NCI-H1930 (cell line): ENCODE data around the gene PANX2.
"Not testable (repeated sequence)": the region's sequence is repeated elsewhere in the genome, so short reads cannot be mapped to it uniquely, and the experiment has no call there.

Experiments
- DNase-seq, 2 experiments: peaks; one replicate each; lab custom pipeline; 2025; lab: John Stamatoyannopoulos, UW

PANX2 gene

DNA sequence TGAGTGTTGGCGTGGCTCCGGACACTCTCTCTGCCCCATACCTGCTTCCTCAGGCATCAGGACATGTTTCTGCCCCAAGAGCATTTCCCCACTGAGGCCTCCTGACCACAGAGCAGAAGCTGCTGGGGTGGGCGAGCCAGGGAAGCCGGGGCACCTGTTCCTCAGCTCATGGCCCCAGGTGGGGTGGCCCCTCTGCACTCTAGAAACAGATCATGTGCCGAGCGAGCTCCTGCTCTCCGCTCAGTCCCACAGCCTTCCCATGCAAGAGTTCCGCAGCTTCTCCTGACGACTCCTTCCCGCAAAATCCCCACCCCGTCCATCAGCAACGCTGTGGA is 22.4 kb upstream of the PANX2 start:
- DNase-seq, result no peak

DNA sequence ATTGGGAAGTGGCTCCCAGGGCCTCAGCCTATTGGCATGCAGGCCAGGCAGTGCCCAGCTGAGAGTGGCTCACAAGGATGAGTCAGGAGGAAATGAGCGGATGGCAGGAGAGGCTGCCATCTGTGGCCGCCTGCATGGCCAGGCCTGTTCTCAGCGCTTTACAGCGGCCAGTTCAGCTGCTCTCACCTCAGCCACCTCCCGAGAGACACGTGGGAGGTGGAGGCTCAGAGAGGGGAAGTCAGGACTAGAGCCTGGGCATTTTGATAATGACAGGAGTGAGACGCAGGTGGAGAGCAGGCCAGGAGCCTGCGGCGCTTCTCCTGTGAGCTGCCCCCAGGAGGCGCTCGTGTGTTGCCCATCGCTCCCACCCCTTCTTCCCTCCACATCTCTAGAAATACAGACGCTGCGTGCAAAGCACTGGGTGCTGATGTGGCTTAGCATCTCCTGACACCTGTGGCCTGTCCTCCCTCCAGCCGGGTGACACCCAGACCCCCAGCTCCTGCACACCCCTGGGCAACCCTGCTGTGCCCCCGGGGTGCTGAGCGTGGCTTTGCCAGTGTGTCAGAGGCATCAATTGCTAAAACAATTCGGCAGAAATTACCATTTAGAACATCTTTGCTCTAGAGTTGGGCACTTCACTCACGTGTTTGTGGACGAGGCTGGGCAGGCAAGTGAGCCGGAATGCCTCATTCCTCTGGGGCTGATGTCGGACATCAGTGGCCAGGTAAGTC is 21.4 kb upstream of the PANX2 start:
- DNase-seq, result no peak

DNA sequence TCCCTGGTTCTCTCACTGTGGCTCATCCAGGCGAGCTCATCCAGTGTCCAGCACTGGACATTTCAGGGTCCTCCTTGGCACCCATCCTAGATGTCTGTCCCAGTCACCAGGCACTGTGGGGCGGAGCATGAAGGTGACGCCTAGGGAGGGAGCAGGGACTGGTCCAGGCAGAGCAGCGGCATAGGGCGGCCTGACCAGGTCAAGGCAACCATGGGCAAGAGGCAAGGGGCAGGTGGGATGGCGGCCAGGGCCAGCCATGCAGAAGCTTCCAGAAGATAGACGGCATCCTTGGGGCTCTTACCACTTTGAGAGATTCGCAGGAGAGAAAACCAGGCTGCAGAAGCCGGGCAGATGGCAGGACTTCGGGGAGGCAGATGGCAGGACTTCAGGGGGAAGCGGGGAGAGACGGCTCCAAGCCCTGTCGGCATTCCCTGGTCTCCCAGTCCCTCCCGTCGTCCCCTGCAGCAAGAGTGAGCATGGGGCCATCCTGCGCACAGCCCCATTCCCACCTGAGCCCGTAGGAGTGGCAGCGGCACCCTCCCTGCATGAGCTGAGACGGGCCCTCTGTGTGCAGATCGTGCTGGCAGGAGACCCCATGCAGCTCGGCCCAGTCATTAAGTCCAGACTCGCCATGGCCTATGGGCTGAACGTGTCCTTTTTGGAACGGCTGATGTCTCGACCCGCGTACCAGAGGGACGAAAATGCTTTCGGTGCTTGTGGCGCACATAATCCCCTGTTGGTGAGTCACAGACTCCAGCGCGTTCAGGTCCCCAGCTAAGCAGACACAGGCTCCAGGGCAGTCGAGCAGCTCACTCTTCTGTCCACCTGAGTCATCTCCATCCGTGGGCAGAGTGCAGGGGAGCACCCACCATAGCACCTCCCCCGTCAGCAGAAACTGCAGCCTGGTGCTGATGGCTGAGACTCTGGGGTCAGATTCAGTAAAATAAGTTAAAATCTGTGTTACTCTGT is 20.1 kb upstream of the PANX2 start:
- no peak for DNase-seq

DNA sequence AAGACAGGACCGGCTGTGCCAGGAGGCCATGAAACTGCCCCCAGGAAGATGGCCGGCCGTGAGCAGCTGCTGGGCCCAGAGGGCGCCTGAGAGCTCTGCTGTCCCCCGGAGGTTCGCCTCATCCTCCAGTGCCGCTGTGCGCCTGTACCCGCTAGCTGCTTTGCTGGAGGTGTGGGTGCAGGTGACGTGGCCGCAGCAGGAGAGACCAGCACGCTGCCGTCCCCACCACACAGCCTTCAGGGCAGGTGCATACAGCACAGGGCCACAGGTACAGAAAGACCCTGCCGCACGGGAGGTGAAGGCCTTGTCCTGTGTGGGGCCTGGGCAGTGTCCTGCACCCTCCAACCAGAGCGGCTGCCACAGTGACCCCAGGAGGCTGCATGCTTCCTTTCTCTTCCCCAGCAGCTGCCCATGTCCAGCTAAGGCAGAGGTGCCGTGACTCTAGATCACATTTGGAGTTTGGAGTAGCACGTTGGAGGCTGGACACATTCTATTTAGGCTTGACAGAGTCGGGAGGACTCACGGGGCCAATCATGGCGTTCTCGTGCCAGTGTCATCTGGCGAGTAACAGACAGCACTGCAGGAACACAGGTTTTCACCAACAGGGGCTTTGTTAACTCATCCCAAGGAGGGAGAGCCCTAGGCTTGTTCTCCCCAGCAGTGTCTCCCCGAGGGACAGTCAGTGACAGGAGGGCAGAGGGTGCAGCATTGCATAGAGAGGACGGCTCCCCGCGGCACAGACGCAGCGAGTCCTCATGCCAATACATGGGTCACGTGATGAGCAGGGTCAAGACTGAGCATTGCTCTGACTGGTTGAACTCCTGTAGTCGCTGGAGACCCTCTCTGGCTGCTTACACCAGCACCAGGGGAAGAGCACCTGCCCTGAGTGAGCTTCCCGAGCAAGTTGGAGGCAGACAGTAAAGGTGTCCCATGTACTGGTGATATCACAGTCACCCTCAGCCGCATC is 18.7 kb upstream of the PANX2 start:
- DNase-seq, result no peak

DNA sequence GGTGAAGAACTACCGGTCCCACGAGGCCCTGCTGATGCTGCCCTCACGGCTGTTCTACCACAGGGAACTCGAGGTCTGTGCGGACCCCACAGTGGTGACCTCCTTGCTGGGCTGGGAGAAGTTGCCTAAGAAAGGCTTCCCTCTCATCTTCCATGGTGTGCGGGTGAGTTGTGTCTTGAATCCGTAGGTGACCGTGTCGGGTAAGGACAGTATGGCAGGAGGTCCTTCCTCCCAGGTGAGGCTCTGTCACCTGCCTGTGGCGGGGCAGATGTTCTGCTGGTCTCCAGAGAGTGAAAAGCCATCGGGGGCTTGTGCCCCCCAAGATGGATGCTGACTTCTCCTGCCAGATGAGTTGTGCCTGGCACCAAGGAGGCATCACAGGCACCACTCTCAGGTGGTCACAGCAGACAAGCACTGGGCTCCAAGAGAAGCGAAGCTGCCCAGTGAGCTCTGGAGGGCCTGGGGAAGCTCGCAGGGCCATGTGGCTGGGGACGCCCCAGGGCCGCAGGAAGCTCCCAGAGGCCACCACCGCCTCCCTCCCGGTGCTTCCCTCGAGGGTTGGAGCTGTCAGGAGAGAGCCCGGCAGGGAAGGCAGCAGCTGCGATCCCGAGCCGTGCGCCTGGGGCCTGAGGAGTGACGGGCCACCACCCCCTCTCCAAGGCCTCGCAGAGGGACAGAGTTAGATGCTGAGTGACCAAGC is 17.3 kb upstream of the PANX2 start:
- no peak for DNase-seq

DNA sequence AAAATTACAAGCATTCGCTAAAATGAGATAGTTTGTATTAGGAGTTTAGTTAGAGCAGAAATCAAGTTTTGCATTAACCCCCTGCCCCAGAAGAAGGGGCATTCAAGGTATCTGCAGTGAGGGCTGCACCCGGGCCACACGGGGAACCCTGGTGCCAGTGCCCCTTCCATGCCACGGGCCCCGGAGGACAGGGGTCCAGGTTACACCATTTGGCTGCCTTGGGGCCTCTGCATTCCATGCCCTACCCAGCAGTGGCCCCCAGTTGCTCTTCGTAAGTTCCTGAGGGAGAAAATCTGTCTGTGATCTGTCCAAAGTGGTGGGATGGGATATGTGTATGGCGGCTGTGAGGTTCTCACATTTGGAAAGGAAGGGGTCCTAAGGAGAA is 16.8 kb upstream of the PANX2 start:
- DNase-seq, result no peak

DNA sequence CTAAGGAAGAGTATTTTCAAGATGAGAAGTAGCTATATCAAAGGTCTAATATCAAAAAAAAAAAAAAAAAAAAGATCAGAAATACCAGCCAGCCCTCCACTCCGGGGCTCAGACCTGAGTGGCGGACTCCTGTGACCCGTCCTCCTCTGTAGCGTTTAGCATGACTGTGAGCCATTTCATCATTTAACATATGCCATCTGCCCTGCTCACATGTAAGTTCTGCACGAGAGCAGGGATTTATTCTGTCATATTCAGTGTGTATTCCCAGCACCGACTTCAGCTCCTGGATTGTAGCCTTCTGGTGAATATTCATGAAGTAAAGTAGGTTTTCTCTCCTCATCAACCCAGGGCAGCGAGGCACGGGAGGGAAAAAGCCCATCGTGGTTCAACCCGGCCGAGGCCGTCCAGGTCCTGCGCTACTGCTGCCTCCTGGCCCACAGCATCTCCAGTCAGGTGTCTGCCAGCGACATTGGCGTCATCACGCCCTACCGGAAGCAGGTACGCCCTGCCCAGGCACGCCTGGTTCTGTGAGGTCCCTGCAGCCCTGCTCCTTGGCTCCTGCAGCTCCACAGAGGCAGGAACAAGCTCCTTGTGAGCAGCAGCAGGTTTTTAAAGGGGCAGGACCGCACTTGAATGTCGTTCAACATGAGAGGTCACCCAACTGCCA is 12.7 kb upstream of the PANX2 start:
- no peak for DNase-seq

DNA sequence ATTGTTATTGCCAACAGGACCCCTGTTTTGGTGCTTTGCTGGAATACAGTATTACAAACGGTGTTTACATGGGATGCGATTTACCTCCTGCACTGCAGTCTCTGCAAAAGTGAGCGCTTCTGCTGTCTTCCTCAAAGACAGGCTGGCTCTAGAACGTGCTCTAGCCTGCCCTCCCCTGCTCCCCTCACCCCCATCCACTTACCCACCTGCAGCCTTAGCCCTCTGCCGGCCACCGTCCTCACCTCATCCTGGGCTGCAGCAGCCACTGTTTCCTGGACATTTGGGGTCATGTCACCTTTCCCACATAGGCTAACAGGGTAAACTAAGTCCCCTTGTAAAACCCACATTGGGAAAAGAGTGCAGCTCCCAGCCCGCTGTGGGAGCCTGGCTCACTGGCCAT is 9.6 kb upstream of the PANX2 start:
- no peak for DNase-seq

DNA sequence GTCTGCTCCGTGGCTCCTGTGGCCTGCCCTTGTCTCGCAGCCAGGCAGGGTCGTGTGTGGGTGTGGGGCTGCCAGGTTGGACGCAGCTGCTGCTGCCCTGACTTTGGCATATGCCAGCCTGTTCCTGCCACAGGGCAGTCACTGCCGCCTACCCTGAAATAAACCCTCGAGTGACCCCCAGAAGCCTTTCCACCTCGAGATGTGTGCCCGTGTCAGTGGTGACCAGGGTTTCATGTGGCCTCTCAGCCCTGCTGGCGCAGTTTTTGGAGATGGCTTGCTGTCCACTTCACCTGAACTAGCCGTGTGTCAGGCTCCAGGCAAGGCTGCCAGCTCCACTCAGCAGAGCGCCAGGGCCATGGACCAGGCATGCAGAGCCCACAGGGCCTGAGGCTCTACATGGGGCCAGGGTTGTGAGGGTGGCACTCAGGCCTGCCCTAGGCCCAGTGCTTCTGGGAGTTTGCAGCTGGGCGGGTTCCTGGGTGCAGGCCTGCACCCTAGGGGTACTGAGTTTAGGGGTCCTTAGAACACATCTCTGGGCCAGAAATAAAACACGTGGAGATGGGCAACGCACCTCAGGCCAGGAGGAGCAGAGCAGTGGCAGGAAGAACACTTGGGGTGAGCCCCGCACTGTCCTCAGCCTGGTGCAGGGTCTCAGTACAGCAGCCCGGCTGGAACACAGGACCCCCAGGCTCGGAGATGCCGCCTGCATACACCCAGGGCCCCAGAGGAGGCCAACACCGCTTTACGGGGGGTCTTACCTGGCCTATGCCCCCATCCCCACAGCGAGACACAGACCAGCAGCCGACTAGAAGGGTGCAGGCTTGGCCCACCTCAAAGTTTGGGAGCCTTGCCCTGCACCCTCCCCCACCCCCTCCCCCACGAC is 8.8 kb upstream of the PANX2 start:
- DNase-seq, result no peak

DNA sequence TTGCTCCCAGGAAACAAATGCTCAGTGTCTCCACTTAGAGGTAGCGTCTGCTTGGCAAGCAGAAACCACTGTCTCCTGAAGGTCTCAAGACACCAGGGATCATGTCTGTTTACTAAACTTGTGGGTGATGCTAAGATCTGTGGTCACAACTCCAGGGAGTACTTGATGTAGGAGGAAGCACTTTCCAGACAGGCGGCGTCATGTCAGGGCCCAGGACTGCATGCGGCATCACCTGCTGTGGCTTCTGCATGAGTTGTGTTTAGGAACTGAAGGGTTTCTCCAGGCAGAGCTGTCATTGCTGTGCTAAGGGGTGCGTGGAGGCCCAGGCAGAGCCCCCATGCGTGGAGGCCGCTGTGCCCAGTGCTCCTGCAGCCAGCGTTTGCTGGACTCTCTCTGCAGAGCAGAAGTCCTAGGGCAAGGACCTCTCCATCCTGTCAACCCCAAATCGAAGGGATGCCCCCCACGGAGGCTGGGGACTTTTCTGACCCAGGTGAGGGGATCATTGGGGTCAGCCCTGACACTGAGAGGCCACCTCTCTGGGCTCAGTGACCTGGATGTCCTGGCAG is 8.1 kb upstream of the PANX2 start:
- no peak for DNase-seq

DNA sequence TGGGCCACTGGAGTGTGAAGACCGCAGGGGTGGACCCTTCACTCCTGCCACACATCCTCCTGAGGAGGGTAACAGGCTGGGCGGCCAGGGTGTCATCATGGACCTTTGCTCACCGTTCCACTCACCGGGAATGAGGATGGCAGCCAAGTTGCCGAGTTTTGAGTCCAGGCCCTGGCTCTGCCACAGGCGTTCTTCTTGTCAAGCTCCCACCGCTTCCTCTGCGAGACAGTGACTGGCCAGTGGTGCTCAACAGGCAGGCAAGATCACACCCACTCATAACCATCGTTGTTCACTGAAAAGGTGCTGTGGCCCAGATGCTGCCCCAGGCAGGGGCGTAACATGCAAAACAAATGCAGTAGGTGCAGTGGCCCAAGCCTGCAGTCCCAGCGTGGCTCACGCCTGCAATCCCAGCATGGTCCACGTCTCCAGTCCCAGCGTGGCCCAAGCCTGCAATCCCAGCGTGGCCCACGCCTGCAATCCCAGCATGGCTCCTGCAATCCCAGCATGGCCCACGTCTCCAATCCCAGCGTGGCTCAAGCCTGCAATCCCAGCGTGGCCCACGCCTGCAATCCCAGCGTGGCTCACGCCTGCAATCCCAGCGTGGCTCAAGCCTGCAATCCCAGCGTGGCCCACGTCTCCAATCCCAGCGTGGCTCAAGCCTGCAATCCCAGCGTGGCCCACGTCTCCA is 5.0 kb upstream of the PANX2 start:
- DNase-seq, result no peak

DNA sequence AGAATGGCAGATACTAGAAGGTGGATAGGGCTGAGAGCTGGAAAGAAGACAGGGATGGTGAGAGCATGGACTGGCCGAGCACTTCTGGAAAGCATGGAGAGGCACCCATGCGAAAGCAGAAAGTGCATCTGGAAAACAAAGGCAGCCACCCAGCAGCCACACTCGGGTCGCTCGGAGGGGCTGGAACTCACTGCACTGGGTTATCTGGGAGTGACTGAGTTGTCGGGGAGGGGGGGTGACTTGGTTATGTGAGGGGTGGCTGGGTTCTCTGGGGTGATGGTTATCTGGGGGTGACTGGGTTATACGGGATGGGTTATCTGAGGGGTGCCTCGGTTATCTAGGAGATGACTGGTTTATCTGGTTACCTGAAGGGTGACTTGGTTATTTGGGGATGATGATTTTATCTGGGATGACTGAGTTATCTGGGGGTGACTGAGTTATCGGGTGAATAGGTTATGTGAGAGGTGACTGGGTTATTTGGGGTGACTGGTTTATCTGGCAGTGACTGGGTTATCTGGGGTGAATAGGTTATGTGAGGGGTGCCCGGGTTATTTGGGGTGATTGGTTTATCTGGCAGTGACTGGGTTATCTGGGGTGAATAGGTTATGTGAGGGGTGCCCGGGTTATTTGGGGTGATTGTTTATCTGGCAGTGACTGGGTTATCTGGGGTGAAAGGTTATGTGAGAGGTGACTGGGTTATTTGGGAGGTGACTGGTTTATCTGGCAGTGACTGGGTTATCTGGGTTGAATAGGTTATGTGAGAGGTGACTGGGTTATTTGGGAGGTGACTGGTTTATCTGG is 2.6 kb upstream of the PANX2 start:
- no peak for DNase-seq

DNA sequence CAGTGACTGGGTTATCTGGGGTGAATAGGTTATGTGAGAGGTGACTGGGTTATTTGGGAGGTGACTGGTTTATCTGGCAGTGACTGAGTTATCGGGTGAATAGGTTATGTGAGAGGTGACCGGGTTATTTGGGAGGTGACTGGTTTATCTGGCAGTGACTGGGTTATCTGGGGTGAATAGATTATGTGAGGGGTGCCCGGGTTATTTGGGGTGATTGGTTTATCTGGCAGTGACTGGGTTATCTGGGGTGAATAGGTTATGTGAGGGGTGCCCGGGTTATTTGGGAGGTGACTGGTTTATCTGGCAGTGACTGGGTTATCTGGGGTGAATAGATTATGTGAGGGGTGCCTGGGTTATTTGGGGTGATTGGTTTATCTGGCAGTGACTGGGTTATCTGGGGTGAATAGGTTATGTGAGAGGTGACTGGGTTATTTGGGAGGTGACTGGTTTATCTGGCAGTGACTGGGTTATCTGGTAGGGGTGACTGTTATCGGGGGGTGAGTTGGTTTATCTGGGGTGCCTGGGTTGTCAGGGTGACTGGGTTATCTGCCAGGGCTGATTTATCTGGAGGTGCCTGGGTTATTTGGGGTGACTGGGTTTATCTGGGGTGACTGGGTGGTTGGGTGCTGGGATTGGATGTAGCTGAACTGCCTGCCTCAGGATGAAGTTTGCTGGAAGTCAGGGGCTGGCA is 1.9 kb upstream of the PANX2 start:
- DNase-seq, result not testable (repeated sequence)

DNA sequence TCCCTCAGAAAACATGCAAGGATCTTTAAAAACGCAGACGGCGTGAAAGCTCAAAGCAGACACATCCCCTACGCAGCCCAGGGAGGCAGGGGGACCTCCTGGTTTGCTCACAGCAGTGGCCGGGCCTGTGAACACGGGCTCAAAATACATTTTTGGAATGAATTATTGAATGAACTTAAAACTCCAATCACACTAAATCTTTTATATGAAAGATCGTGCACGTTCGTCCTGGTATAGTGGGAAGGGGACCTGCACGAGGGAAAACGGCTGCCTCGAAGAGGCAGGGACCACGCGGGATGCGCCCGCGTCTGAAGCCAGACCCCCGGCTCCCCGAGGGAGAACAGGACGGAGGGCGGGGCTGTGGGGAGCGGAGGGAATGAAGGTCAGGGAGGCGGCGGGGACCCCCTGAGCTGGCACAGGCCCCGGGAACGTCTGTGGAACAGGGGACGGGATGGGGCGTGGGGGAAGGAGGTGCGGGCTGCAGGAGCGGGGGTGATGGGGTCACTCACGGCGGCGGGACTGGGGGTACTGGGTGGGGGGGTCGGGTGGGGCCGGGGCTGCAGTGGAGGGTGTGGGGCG is 1.3 kb upstream of the PANX2 start:
- DNase-seq, result no peak

DNA sequence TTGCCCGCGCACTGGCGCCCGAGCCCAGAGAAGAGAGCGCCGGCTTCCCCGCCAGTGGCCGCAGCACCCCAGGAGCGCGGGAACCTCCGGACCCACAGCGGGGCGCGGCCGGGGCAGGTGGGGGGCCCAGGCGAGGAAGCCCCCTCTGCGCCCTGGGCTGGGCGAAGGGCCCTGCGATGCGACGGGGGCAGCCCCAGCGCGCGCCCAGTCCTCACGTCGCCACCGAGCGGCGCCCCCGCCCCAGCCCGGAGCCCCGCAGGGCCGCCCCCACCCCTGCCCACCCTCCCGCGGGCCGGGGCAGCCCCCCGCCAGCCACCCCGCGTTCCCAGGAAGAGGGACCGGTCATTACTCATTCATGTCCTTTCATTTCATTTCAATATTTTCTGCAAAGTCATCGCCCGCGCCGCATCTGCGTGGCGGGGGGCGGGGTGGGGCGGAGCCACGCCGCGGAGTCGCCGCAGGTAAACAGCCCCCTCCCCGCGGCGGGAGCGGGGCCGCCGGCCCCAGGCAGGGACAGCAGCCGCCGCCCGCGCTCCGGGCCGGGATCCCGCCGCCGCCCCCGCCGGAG is 673 bp upstream of the PANX2 start:
- DNase-seq, result peak; percentile 47 to 49

DNA sequence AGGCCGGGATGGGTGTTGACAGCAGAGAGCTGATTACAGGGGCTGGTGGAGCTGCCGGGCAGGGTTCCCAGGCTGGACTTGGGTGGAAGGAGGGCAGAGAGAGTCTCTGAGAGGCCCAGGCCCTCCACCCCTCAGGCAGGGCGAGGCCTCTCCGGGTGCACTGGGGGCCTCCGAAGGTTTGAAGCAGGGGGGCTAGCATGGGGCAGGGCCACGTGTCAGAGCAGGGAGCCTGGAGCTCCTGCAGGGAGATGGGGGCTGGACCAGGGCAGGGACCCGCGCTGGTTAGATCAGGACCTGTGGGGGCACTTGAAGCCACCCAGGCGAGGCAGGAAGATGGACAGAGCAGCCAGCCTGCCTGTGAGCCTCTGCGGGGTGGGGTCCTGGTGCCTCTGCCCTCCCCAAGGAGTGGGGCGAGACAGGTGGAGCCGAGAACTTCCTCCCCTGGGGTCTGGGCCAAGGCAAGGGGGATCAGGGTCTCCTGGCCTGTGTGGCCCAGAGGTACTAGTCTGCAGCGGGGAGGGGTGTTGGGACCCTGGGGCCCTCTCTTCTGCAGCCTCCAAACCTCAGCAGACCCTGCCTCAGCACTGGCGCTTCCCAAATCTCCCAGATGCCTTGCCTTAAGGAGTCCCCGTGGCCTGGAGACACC is 911 bp downstream of the PANX2 start:
- no peak for DNase-seq
